GM12801 (cell line): Measurements from ENCODE around the gene CADM2.

Source experiments
- CTCF ChIP-seq: IDR thresholded peaks from one replicate; pipeline ENCODE4 v1.5.1; 2011; ENCODE audit warnings: control low read depth; ENCODE audit not compliant: insufficient read length; ENCODE audit errors: extremely low read depth

CADM2 gene

GRCh38 chr3:85171976-85172375, 213.2 kb downstream of the CADM2 start:
- no peak for TF ChIP-seq CTCF

- no peak for TF ChIP-seq CTCF
Observed at GRCh38 chr3:85176799-85177198, 218.0 kb downstream of the CADM2 start.

- TF ChIP-seq CTCF, result no peak
Observed at GRCh38 chr3:85182975-85183752, 224.4 kb downstream of the CADM2 start.

- no peak for TF ChIP-seq CTCF
Observed at GRCh38 chr3:85185495-85185894, 226.7 kb downstream of the CADM2 start.

- TF ChIP-seq CTCF, result no peak
Observed at GRCh38 chr3:85189731-85190130, 230.9 kb downstream of the CADM2 start.

- no peak for TF ChIP-seq CTCF
Observed at GRCh38 chr3:85193565-85193964, 234.8 kb downstream of the CADM2 start.

- TF ChIP-seq CTCF, result no peak
Observed at GRCh38 chr3:85208650-85209049, 249.9 kb downstream of the CADM2 start.
